H9 (cell line): Measurements from ENCODE around the gene VARS1. TPM values are rescaled to one million over a fixed set of nuclear protein-coding genes. Genes with fewer than 3 reads are reported as not detected.

Experiments
- DNase-seq: peaks from one replicate; pipeline ENCODE4 v3.0.0-alpha.2; 2017
- H2AFZ ChIP-seq: one replicate; pipeline ENCODE4 v1.6.1; 2013; ENCODE audit warnings: mild to moderate bottlenecking, low read length, control low read depth, moderate library complexity
- H2AK5ac ChIP-seq: 2 replicates; pipeline ENCODE4 v1.6.1; 2013; ENCODE audit warnings: low read length, control low read depth, mixed read lengths; ENCODE audit not compliant: insufficient read length
- H2BK120ac ChIP-seq: one replicate; pipeline ENCODE4 v1.6.1; 2013; ENCODE audit warnings: low read depth, mild to moderate bottlenecking, low read length, control low read depth, inconsistent platforms; ENCODE audit not compliant: poor library complexity, severe bottlenecking
- H2BK12ac ChIP-seq: 2 replicates; pipeline ENCODE4 v1.6.1; 2013; ENCODE audit warnings: low read length, control low read depth, mixed read lengths, low read depth; ENCODE audit not compliant: insufficient read length
- H2BK15ac ChIP-seq: 2 replicates; pipeline ENCODE4 v1.6.1; 2013; ENCODE audit warnings: low read depth, low read length, control low read depth
- H2BK20ac ChIP-seq: one replicate; pipeline ENCODE4 v1.6.1; 2013; ENCODE audit warnings: low read depth, mild to moderate bottlenecking, low read length, control low read depth, inconsistent platforms; ENCODE audit not compliant: poor library complexity, severe bottlenecking
- H2BK5ac ChIP-seq: 2 replicates; pipeline ENCODE4 v1.6.1; 2013; ENCODE audit warnings: low read length, control low read depth, mixed read lengths; ENCODE audit not compliant: insufficient read length
- H3K14ac ChIP-seq: 2 replicates; pipeline ENCODE4 v1.6.1; 2013; ENCODE audit warnings: low read length, control low read depth; ENCODE audit not compliant: insufficient read depth
- H3K18ac ChIP-seq: 2 replicates; pipeline ENCODE4 v1.6.1; 2013; ENCODE audit warnings: low read depth, mild to moderate bottlenecking, mixed read lengths, low read length, control low read depth; ENCODE audit not compliant: insufficient read length
- H3K23ac ChIP-seq: 2 replicates; pipeline ENCODE4 v1.6.1; 2013; ENCODE audit warnings: low read length, control low read depth, mixed read lengths, low read depth; ENCODE audit not compliant: insufficient read length
- H3K23me2 ChIP-seq: 2 replicates; pipeline ENCODE4 v1.6.1; 2013; ENCODE audit warnings: low read depth, mild to moderate bottlenecking, mixed read lengths, low read length, control low read depth; ENCODE audit not compliant: insufficient read length, poor library complexity, severe bottlenecking
- H3K27ac ChIP-seq: 2 replicates; pipeline ENCODE4 v1.5.1; 2013; ENCODE audit warnings: low read length, control low read depth, mixed read lengths, low read depth; ENCODE audit not compliant: insufficient read length
- H3K27me3 ChIP-seq: 2 replicates; pipeline ENCODE4 v1.6.1; 2013; ENCODE audit warnings: low read length, control low read depth, inconsistent platforms; ENCODE audit not compliant: insufficient read depth
- H3K4ac ChIP-seq: 2 replicates; pipeline ENCODE4 v1.6.1; 2013; ENCODE audit warnings: low read depth, mild to moderate bottlenecking, control low read depth, inconsistent platforms, low read length, moderate library complexity
- H3K4me1 ChIP-seq: 2 replicates; pipeline ENCODE4 v1.6.1; 2013; ENCODE audit warnings: low read length, control low read depth, inconsistent platforms; ENCODE audit not compliant: insufficient read depth
- H3K4me2 ChIP-seq: 2 replicates; pipeline ENCODE4 v1.6.1; 2013; ENCODE audit warnings: low read length, control low read depth, mixed read lengths; ENCODE audit not compliant: insufficient read length, insufficient read depth
- H3K56ac ChIP-seq: 2 replicates; pipeline ENCODE4 v1.6.1; 2013; ENCODE audit warnings: low read depth, mild to moderate bottlenecking, mixed read lengths, low read length, control low read depth; ENCODE audit not compliant: insufficient read length
- H3K79me1 ChIP-seq: 2 replicates; pipeline ENCODE4 v1.6.1; 2013; ENCODE audit warnings: low read depth, mild to moderate bottlenecking, moderate library complexity, low read length, control low read depth, inconsistent platforms; ENCODE audit not compliant: insufficient read depth, poor library complexity, severe bottlenecking
- H3K79me2 ChIP-seq: 2 replicates; pipeline ENCODE4 v1.6.1; 2013; ENCODE audit warnings: low read length, control low read depth, inconsistent platforms; ENCODE audit not compliant: insufficient read depth
- H3K9ac ChIP-seq: 2 replicates; pipeline ENCODE4 v1.6.1; 2013; ENCODE audit warnings: low read length, control low read depth, mixed read lengths; ENCODE audit not compliant: insufficient read length; ENCODE audit errors: extremely low read depth
- H3K9me3 ChIP-seq: one replicate; pipeline ENCODE4 v1.6.1; 2013; ENCODE audit warnings: low read depth, low read length, inconsistent platforms; ENCODE audit not compliant: control insufficient read depth
- H3T11ph ChIP-seq: one replicate; pipeline ENCODE4 v1.6.1; 2013; ENCODE audit warnings: mild to moderate bottlenecking, low read length, control low read depth, inconsistent platforms
- H4K20me1 ChIP-seq: one replicate; pipeline ENCODE4 v1.6.1; 2013; ENCODE audit not compliant: control insufficient read depth, insufficient read length, insufficient read depth
- H4K5ac ChIP-seq: 2 replicates; pipeline ENCODE4 v1.6.1; 2013; ENCODE audit warnings: low read depth, mild to moderate bottlenecking, mixed read lengths, low read length, control low read depth; ENCODE audit not compliant: insufficient read length
- H4K8ac ChIP-seq: replicated peaks from 2 replicates; pipeline ENCODE4 v1.6.1; 2013; ENCODE audit warnings: low read length, control low read depth, mixed read lengths, low read depth; ENCODE audit not compliant: insufficient read length
- H4K91ac ChIP-seq: 2 replicates; pipeline ENCODE4 v1.6.1; 2013; ENCODE audit warnings: low read depth, mild to moderate bottlenecking, moderate library complexity, mixed read lengths, low read length, control low read depth; ENCODE audit not compliant: insufficient read length
- H3K27ac Mint-ChIP-seq, 3 experiments: 2 replicates in 2 of 3; 3 replicates in 1 of 3; pipeline ENCODE4 v1.8.0; 2020 to 2021; ENCODE audit warnings: mixed read lengths in 3 of 3, mild to moderate bottlenecking in 1 of 3, moderate library complexity in 1 of 3
- H3K27me3 Mint-ChIP-seq: 2 replicates; pipeline ENCODE4 v1.8.0; 2021; ENCODE audit warnings: low read depth, mild to moderate bottlenecking, moderate library complexity, mixed read lengths
- H3K36me3 Mint-ChIP-seq, 3 experiments: 2 replicates in 2 of 3; 3 replicates in 1 of 3; pipeline ENCODE4 v1.8.0; 2020 to 2021; ENCODE audit warnings: low read depth in 3 of 3, mixed read lengths in 3 of 3; ENCODE audit not compliant: insufficient read depth in 1 of 3
- H3K4me1 Mint-ChIP-seq, 2 experiments: 2 replicates each; pipeline ENCODE4 v1.8.0; 2020; ENCODE audit warnings: mixed read lengths in 2 of 2
- H3K4me3 Mint-ChIP-seq, 2 experiments: 2 replicates in 1 of 2; 3 replicates in 1 of 2; pipeline ENCODE4 v1.8.0; 2020 to 2021; ENCODE audit warnings: mild to moderate bottlenecking in 2 of 2, mixed read lengths in 2 of 2, moderate library complexity in 1 of 2
- H3K9me3 Mint-ChIP-seq, 2 experiments: 2 replicates in 1 of 2; 3 replicates in 1 of 2; pipeline ENCODE4 v1.8.0; 2020; ENCODE audit warnings: mild to moderate bottlenecking in 2 of 2, mixed read lengths in 2 of 2, moderate library complexity in 1 of 2
- WGBS: extraction: QIAGEN DNeasy Blood & Tissue Kit; methylation state at CpG from one replicate; pipeline ENCODE4 v1.1.7; 2013; ENCODE audit warnings: missing lambda C conversion rate, low lambda C conversion rate, mixed read lengths; ENCODE audit not compliant: insufficient read length; ENCODE audit errors: extremely low coverage; 5-methylcytosine and 5-hydroxymethylcytosine counted together
- total RNA-seq: library from RNA; stranded (reverse); gene quantifications from 2 replicates; pipeline ENCODE4 v1.2.1, GENCODE V29; 2021
- TF ChIP-seq, protein P1 (sequence below): fragments of 200-600 bp; sonication (generic); conservative IDR thresholded peaks from 3 replicates; pipeline ENCODE4 v1.8.0; 2021; ENCODE audit warnings: antibody characterized with exemption, mild to moderate bottlenecking

Gene VARS1
- total RNA-seq, 1 experiment from 2014 or later: 154 TPM

DNA sequence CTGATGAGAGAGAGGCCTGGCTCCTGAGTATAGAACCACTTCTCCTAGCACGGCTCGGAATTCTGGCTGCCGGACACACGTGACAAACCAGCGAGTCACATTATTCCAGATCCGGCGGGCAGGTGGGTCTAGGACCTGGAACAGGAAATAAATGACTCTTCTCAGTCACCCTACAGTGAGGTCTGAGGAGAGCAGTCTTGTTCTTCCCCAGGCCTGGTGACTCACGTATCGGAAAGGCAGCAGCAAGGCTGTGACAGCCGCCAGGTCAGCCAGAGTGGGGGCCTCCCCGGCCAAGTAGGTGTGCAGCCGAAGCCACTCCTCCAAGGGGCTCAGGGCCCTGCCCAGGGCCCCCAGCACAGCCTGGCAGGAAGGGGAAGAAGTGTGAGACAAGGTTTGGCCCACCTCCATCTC is 2.8 kb downstream of the VARS1 start:
- H3K9ac ChIP-seq: no peak overlapping the region
- H3K4me1 ChIP-seq: no peaks in the 10 kb centered on the region
- no peak overlapping the region for H2AFZ ChIP-seq
- H3K27ac ChIP-seq: no peak overlapping the region
- DNase-seq: no peak
- H3K27me3 ChIP-seq: no peaks in the 10 kb centered on the region
- Mint-ChIP-seq H3K27me3 (no peaks in the 10 kb centered on the region), H3K36me3 (peaks cover 19 to 59% (median 46%) of the 10 kb centered on the region in 3 experiments), H3K4me3 (no peak overlapping the region; a peak in 1 of 5 replicates), H3K4me1 (peaks cover 10% of the 10 kb centered on the region in 2 experiments), H3K9me3 (no peaks in the 10 kb centered on the region), H3K27ac (peak overlapping the region in 1 of 3 experiments; percentile 59; a peak in 1 of 7 replicates)
- H3K79me1 ChIP-seq: no peaks in the 10 kb centered on the region
- H4K20me1 ChIP-seq: peaks cover 3% of the 10 kb centered on the region
- no peak overlapping the region for H2BK5ac ChIP-seq
- no peak overlapping the region for H4K5ac ChIP-seq
- H4K8ac ChIP-seq: no peak overlapping the region
- H3K4me2 ChIP-seq: no peak overlapping the region
- H3K23ac ChIP-seq: no peak overlapping the region
- no peak overlapping the region for H2BK20ac ChIP-seq
- H3T11ph ChIP-seq: no peak overlapping the region
- no peak overlapping the region for H2BK12ac ChIP-seq
- no peaks in the 10 kb centered on the region for H3K9me3 ChIP-seq
- no peak overlapping the region for H3K56ac ChIP-seq
- TF ChIP-seq, protein P1, sequence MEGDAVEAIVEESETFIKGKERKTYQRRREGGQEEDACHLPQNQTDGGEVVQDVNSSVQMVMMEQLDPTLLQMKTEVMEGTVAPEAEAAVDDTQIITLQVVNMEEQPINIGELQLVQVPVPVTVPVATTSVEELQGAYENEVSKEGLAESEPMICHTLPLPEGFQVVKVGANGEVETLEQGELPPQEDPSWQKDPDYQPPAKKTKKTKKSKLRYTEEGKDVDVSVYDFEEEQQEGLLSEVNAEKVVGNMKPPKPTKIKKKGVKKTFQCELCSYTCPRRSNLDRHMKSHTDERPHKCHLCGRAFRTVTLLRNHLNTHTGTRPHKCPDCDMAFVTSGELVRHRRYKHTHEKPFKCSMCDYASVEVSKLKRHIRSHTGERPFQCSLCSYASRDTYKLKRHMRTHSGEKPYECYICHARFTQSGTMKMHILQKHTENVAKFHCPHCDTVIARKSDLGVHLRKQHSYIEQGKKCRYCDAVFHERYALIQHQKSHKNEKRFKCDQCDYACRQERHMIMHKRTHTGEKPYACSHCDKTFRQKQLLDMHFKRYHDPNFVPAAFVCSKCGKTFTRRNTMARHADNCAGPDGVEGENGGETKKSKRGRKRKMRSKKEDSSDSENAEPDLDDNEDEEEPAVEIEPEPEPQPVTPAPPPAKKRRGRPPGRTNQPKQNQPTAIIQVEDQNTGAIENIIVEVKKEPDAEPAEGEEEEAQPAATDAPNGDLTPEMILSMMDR: no peak
- WGBS: no CpG with 5 or more reads among the region's 12 CpGs
- H3K14ac ChIP-seq: no peak overlapping the region
- no peak overlapping the region for H4K91ac ChIP-seq
- no peak overlapping the region for H3K18ac ChIP-seq
- H3K79me2 ChIP-seq: peaks cover 2% of the 10 kb centered on the region; the same call in 1 of the 2 replicates
- no peak overlapping the region for H2BK15ac ChIP-seq
- no peak overlapping the region for H3K4ac ChIP-seq
- no peak overlapping the region for H2AK5ac ChIP-seq
- peaks cover 3% of the 10 kb centered on the region for H3K23me2 ChIP-seq
- H2BK120ac ChIP-seq: no peak overlapping the region
